GM18508 (cell line): ENCODE measurements around the gene GPR63.

ENCODE experiments used
- ATAC-seq: cut with Tn5 transposase; IDR thresholded peaks from one replicate; pipeline ENCODE4 v1.9.1; 2021; ENCODE audit warnings: moderate number of reproducible peaks; ENCODE audit not compliant: insufficient read depth, unreplicated experiment

The GPR63 gene, protein sequence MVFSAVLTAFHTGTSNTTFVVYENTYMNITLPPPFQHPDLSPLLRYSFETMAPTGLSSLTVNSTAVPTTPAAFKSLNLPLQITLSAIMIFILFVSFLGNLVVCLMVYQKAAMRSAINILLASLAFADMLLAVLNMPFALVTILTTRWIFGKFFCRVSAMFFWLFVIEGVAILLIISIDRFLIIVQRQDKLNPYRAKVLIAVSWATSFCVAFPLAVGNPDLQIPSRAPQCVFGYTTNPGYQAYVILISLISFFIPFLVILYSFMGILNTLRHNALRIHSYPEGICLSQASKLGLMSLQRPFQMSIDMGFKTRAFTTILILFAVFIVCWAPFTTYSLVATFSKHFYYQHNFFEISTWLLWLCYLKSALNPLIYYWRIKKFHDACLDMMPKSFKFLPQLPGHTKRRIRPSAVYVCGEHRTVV

DNA sequence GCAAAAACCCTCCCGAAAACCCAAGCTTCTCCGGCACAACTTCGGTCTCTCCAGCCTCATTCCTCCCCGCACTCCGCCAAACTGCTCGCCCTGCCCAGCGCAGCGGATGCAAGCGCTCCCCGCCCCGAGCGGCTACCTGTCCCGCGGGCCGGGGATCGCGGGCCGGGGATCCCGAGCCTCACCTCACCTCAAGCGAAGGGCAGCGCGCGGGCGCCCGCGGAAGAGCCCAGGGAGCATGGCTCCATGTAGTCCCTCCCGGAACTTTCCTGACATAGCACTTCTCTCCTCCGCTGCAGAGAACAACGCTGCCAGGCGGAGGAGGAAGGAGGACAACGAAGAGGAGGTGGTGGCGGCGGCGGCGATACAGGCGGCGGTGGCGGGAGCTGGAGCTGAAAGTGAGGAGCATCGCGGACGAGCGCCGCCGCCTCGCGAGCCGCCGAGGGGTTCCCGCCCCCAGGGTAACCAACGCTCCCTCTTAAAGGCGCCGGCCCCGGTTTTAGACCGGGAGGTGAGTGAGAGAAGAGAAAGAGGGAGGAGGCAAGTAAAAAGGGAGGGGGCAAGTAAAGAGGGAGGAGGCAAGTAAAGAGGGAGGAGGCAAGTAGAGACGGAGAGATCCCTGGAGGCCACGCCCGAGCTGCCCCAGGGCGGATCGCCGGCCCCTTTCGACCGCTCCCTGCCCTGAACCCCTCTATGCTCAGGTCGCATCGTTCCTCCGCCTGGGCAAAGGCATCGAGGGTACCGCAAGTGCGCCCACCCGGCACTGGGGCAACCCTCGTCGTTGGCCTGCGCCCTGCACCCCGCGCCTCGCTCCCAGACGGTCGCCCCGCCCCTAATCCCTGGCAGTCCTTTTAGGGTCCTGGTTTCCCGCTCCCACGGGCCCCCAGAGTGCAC, at the start of gene GPR63:
Gene GPR63 (minus strand): TSS at position 397 of the 891 bp plus-strand sequence. CDS start 37,746 bp downstream, outside the sequence.
- ATAC-seq, result peak; percentile 68

DNA sequence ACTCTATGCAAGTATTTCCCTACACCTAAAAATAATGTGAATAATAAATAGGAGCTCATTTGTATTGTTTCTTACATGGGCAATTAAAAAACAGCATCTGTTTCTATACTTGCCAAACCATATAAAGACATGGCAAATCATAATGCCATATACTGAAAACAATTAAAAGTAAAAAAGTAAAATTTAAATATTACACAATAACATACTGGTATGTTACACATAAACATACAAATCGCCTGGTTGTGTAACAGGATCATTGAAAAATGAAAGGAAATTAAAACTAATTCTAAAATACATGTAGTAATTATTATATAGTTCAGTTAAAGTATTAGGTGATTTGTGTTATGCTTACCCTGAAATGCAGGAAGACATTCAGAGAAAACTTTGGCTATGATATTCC, 49.2 kb upstream of the GPR63 start:
- no peak for ATAC-seq

DNA sequence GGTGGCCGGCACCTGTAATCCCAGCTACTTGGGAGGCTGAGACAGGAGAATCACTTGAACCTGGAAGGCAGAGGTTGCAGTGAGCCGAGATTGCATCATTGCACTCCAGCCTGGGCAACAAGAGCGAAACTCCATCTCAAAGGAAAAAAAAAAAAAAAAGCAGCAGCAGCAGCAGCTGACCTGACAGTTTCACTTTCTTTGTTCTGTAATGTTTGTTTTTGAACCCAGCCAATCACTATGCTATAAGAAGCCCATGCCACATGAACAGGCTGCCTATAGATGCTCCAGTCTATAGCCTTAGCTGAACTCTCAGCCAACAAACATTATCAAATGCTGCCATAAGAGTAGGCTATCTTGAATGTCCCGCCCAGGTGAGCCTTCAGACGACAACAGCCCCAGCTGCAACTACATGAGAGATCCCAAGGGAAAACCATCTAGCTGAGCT, 47.9 kb upstream of the GPR63 start:
- ATAC-seq, result peak; percentile 52

DNA sequence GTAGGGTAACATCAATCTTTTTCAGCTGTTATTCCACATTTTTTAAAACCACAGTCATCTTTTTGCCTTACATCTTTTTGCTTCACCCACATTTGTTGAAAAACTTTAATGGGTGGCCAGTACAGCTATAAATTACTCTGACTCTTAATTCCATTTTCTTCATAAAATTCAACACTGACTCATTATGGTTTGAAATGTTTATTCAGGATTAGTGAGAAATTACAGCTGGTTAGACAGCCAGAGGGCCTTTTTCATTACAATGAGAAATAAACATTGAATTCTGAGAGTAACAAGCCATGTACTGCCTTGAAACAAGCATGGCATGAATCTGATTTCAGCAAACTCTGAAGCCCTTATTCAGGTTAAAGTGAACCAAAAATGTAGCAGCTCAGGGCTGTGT, 40.9 kb upstream of the GPR63 start:
- ATAC-seq, result no peak

DNA sequence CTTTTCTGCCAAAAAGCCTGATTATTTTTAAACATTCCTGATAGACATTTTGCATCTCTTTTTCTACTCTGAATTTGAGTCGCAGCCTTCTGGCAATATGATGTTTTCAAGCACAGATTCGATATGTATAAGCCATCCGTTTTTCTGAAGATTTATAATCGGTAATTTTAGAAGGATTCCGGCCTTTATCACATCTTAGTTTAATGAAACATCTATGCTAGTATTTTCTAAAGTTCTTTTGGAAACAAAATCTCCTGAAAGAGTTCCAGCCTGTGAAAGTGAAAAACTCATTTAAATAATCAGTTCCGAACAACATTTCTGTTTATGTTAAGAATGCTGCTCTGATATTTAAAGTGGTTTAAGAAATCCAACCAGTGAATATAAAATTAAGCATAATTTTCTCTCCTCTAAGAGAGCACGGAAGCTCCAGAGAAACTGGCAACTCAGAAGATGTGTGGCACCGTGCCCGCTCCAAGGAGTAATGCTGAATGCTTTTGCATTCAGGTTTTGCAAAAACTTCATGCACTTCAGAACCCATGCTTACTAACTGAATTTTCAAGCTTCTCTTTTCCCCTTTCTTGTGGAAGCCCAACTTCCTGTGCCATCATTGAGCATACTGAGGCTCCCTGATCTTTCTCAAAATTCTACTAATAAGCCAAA, 39.7 kb upstream of the GPR63 start:
- no peak for ATAC-seq

DNA sequence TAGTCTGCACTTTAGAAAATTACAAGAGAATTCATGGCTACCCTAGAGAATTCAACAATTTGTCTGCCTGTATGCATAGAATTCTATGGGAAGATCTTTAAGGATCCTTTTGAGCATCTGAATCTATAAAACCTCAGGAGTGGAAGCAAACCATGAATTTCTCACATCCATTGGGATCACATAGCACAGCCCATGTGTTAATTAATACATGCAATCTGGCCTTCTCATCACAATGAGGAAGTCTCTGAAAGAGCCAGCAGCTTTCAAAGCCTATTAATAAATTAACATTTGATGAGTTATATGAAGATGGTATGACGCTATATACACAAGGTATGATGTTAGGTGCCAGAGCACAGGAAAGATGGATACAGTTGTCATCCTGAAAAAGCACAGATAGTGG, 35.7 kb upstream of the GPR63 start:
- ATAC-seq, result no peak

DNA sequence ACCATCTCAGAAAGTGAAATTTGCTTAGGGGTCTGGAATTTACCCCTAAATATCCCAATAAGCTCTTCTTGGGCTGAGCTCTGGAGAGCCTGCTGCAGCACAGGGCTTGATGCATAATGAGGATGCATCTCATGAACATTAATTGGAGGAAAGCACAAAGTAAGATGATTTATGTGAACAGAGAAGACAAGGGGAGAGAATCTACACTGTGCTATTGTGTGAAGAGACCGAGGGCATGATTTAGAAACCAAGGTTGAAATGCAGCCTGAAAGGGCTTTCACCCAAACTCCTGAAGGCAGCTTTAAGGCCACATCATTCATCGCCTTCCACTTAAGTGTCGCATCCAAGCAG, 27.8 kb upstream of the GPR63 start:
- no peak for ATAC-seq

DNA sequence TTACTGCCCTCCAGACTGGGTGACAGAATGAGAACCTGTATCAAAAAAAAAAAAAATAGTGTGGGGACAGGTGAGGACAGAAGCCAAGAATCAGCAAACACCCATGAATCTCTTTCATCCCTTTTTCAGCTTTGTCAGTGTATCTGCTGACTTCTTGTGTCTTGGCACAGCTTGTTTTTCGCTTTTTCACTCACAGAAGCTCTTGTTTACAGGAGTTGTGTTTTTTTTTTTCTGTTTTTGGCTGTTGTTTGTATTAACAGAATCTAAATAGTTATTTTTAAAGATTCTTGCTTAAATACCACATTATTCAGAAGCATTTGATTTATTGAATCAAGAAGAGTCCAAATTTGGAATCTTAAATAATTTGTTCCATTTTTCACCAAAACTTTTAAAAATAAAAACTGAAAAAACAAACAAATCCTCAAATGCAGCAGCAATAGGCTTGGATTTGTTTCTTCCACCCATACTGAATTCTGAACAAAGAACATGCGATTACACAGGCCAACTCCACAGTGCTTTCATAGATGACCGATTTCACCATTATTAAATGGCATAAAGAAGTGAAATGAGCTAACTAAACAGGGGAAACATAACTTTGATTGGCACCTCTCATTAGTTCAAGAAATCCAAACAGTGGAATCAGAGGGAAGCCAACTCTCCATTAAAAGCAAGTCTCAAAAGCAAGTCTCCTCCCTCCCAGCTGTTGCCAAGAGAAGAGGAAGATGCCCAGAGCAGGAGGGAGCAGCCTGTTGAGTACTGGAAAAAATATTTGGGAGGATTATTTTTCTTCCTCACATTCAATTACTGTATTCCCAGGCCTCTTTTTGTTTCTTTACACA, 27.2 kb upstream of the GPR63 start:
- ATAC-seq, result no peak

DNA sequence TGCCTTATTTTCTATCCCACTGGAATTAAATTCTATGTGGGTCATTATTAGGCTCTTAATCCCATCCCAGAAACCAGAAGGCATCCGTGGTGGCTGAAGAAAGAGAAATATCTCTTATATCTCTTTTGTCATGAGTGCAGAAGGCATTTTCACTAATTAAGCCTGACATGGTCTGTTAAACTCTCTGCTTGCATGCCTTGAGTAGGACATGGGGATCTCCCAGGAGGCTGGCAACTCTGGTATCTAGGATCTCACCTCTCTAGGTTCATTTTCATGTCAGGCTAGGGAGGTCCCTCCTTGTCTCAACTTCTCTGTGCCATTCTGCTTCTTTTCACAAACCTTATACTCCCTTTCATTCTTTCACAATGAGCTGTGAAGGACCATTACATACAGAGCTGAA, 25.3 kb upstream of the GPR63 start:
- no peak for ATAC-seq

DNA sequence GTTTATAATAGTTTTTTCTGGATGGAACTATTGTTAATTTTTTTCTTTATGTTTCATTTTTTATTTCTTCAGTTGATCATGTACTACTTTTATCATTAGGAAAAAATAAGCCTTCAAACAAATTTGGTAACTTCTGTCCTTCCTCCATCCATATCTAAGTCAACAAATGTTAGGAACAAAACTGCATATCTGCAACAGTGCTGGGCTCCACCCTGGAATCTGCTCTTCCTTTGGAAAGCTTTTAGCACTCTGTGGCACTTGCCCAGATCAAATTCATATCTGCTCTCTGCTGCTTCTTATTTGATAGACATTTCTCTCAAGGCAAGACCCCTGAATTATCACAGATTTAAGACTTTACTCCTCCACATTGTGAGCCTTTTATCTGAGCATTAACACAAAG, 24.3 kb upstream of the GPR63 start:
- ATAC-seq, result no peak

DNA sequence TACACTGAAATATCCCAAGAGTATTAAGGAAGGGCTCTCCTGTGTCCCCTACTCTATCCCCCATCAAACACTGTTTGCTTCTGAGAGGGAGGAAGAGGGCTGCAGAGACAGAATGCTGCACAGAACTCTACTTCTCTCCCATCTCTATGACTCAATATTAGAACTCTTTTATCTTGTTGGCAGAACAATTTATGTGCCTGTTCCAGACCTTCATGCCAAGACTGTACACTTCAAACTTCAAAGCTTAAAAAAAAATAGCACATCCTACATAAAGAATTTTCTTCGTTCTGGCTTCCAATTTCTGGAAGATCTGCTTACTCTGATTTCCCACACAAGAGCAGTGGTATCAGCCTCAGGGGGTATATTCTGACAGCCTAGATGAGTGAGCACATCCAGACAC, 19.6 kb upstream of the GPR63 start:
- no peak for ATAC-seq

DNA sequence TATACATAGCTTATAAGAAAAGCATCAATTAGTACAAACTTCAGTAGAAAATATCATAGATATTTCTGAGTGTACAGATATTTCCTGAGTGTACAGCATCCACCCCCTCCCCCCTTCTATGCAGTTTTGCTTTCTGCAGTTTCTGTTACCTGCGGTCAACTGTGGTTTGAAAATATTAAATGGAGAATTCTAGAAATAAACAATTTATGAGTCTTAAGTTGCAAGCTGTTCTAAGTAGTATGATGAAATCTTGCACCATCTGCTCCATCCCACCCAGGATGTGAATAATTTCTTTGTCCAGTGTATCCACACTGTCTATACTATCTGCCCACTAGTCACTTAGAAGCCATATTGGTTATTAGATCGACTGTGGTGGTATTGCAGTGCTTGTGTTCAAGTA, 15.8 kb upstream of the GPR63 start:
- ATAC-seq, result no peak

DNA sequence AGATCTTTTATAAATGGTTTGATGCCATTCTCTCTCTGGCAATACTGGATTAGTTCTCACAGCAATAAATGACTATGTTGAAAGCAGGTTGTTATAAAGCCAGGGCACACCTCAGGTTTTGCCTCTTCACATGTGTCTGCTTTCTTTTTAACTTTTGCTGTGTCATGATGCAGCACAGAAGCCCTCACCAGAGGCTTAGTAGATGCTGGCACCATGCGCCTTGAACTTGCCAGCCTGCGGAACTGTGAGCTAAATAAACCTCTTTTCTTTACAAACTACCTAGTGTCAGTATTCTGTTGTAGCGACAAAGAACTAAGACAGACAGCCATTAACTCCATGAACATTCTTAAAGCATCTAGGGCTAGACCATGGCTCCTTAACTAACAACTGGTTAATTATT, 15.3 kb upstream of the GPR63 start:
- ATAC-seq, result no peak

DNA sequence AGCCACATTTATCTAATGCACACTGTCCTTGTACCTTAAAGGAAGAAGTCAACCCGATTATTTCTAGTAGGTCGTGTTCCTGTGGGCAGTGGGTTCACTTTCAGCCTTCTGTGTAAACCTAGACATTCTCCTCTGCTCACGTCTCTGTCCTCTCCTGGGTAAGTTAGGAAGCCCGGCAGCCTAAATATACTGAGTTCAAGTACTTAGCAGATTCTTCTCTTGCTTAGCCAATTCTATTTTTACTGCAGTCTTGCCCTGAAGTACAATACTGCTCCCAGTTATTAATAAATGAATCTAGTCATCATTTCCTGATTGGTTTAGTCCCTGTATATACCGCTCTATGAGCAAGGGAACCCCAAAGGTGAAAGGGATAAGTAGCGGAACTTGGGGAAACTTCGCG, 14.6 kb upstream of the GPR63 start:
- no peak for ATAC-seq

DNA sequence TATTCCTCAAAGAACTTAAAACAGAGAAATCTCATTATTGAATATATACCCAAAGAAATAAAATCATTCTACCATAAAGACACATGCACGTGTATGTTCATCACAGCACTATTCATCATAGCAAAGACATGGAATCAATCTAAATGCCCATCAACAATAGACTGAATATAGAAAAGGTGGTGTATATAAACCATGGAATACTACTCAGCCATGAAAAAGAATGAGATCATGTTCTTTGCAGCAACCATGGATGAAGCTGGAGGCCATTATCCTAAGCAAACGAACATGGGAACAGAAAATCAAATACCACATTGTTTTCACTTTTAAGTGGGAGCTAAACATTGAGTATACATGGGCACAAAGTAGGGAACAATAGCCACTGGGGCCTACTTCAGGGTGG, 12.3 kb upstream of the GPR63 start:
- ATAC-seq, result no peak

DNA sequence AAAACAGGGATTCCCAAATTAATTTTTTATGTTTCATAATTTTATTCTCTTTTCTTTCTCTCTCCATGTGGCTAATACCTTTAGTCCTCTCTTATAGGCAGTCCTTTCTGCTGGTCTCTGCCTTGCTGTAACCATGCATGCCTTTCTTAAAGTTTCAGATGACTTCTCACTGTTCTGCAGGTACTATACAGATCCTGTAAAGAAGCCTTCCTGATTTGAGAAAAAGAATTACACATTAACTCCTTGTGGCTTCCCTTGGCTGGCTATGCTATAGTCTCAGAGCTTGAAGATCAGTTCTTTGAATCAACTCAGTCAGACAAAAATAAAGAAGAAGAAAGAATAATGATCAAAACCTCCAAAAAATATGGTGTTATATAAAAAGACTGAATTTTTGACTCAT, 7.3 kb upstream of the GPR63 start:
- ATAC-seq, result no peak

DNA sequence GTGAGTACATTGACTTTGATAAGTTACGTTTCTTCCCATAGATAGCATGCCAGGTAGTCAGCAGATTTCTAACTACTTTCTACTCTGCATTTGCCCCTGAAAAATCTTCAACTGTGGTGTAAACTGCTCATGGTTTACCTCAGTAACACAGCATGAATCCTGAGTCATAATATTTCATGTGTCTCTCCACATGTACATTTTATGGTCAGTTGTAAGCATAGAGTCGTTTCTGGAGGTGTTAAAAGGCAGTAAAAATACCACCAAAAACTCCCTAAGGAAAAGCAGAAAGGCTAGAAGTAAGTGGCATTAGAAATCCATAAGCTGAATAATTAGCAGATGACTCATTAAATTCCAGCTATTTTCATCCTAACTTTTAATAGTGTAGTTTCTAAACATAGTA, 4.1 kb upstream of the GPR63 start:
- no peak for ATAC-seq

DNA sequence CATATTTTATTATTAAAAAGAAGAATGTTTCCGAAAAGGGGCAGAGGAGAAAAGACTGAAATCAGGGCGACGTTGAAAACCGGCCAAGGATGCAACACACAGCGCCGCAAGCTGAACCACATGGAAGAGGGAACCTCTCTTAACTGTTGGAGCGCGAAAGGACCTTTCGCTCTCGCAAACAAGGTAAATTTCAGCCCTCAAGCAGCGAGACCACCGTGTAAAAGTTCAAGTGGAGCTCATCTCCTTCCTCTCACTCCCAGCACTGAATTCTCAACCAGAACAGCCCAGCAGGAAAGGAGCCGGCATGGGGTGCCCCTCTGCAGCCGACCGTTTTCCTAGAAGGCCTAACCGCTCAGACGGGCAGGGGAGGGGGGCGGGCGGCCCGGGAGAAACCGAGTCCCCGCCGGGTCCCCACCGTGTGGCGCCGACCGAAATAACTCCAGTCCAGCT, 621 bp downstream of the GPR63 start:
- ATAC-seq, result peak; percentile 4

DNA sequence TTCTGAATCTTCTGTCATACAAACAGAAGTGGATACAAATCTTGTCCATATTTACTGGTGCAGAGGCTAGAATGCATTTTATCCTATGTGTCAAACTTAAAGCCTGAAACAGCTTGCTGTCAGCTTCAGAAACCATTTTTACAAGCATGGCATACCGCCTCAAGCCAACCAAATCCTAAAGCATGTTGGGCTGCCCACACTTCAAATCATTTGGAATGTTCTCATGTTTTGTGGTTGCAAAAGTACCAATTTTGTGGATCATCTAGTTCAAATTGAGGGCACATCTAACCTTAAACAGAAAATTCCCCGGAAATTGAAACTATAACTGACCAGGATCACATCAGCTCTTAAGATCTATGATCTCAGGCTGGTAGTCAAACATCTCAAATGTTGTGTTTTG, 3.2 kb downstream of the GPR63 start:
- no peak for ATAC-seq

DNA sequence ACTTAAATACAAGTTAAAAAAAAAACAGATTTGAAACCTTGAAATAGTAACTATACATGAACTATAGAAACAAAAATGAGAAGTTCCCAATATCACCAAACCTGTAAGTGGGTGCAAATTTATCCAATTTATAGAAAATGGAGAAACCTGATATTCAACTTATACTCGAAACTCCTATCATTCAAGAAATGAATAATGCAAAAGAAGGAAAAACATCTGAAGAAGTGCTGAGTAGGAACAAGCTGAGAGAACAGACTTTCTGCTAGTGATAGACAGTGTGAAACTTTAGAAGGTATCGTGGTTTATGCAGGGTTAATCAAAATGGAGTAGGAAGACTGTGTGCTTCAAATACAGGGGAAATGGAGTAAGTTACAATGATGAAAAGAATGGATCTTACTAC, 4.5 kb downstream of the GPR63 start:
- no peak for ATAC-seq
